ENCODE results near the gene BTRC. TPM values are rescaled to one million over a fixed set of nuclear protein-coding genes. Genes with fewer than 3 reads are reported as not detected.

The BTRC gene
- total RNA-seq, 3 donors from 2014 or later (not counting 1 experiment from before 2014, with no cell fraction given) = 13.5 to 22.8 (median 15.2) TPM

DNA sequence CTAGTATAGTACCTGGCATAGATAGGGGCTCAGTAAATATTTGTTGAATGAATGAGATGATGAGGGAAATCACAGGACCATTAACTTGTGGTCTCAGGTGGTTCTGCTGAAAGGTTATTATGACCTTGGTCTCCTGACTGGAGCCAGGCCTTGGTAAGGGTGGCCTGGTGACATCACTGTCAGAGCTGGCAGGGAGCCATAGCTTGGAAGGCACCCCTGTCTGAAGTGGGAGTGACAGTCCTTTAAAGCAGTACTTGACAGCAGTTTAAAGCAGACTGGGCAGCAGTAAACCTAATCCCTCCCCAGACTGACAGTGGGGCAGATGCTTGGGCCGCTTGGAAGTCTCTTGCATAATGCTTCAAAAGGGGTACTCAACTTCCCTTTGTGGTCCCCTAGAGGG, 247.6 kb downstream of the BTRC start:
- Mint-ChIP-seq H3K36me3 (no peaks in the 10 kb centered on the region), H3K27me3 (ENCODE audit: low read depth in 2 of 2) (no peaks in the 10 kb centered on the region), H3K27ac (no peak overlapping the region), H3K9me3 (no peaks in the 10 kb centered on the region), H3K4me1 (no peaks in the 10 kb centered on the region), H3K4me3 (no peak overlapping the region)
- TF ChIP-seq, protein P1, sequence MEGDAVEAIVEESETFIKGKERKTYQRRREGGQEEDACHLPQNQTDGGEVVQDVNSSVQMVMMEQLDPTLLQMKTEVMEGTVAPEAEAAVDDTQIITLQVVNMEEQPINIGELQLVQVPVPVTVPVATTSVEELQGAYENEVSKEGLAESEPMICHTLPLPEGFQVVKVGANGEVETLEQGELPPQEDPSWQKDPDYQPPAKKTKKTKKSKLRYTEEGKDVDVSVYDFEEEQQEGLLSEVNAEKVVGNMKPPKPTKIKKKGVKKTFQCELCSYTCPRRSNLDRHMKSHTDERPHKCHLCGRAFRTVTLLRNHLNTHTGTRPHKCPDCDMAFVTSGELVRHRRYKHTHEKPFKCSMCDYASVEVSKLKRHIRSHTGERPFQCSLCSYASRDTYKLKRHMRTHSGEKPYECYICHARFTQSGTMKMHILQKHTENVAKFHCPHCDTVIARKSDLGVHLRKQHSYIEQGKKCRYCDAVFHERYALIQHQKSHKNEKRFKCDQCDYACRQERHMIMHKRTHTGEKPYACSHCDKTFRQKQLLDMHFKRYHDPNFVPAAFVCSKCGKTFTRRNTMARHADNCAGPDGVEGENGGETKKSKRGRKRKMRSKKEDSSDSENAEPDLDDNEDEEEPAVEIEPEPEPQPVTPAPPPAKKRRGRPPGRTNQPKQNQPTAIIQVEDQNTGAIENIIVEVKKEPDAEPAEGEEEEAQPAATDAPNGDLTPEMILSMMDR (IDR thresholded peaks at IDR 0.05) = no peak
- ATAC-seq = no peak
- intact Hi-C loops (cut with micrococcal nuclease) = no loop called here
- Histone ChIP-seq H3K4me1 (ENCODE audit: control insufficient read depth, insufficient read depth, low read length) (no peaks in the 10 kb centered on the region), H3K36me3 (ENCODE audit: control insufficient read depth, insufficient read depth, low read length) (peaks cover 2% of the 10 kb centered on the region), H3K9me3 (ENCODE audit: control insufficient read depth, insufficient read depth, low read length) (no peaks in the 10 kb centered on the region), H3K27me3 (ENCODE audit: control insufficient read depth, insufficient read depth, low read length) (no peaks in the 10 kb centered on the region), H3K4me3 (ENCODE audit: low read length) (no peak overlapping the region), H3K27ac (ENCODE audit: low read length) (no peak overlapping the region)
- WGBS (ENCODE audit: insufficient coverage) = 92% methylated on average over 1 of the region's 1 CpG
- DNase-seq = no peak

GRCh38 chr10:101602761-101603398, 248.9 kb downstream of the BTRC start:
- H3K27me3 Mint-ChIP-seq (ENCODE audit: low read depth in 2 of 2) = no peaks in the 10 kb centered on the region
- no peak overlapping the region for H3K27ac Mint-ChIP-seq
- Histone ChIP-seq H3K36me3 (ENCODE audit: control insufficient read depth, insufficient read depth, low read length) (peaks cover 4% of the 10 kb centered on the region), H3K27ac (ENCODE audit: low read length) (no peak overlapping the region), H3K4me3 (ENCODE audit: low read length) (no peak overlapping the region), H3K4me1 (ENCODE audit: control insufficient read depth, insufficient read depth, low read length) (no peaks in the 10 kb centered on the region), H3K9me3 (ENCODE audit: control insufficient read depth, insufficient read depth, low read length) (no peaks in the 10 kb centered on the region), H3K27me3 (ENCODE audit: control insufficient read depth, insufficient read depth, low read length) (no peaks in the 10 kb centered on the region)
- no peaks in the 10 kb centered on the region for H3K4me1 Mint-ChIP-seq
- intact Hi-C loops (cut with micrococcal nuclease) = loop anchor here (2.0 kb wide), 1 partner anchor 178 kb away; no protein-coding TSS in a partner anchor
- no peaks in the 10 kb centered on the region for H3K9me3 Mint-ChIP-seq
- WGBS (ENCODE audit: insufficient coverage) = 66% methylated on average over 6 of the region's 6 CpGs
- no peak overlapping the region for H3K4me3 Mint-ChIP-seq
- DNase-seq (peak; percentile 40 to 71), ATAC-seq (peak; percentile 67 to 77 (median 69))
- H3K36me3 Mint-ChIP-seq = no peaks in the 10 kb centered on the region
- TF ChIP-seq, protein P1 (IDR thresholded peaks at IDR 0.05) = peak; percentile 63

Other genes starting within 250 kb of the BTRC start
- gene TLX1, start 222.9 kb upstream of the BTRC start, total RNA-seq = not detected
- not detected for gene LBX1, start 124.7 kb upstream of the BTRC start, total RNA-seq
- 10 to 100 TPM; 22.8 to 31.4 (median 26.1) TPM for gene POLL, start 234.1 kb downstream of the BTRC start, total RNA-seq
- 1 to 10 TPM in 1 of 3 donors, under 1 TPM in 2; 0.72 to 1.0 (median 0.83) TPM for gene DPCD, start 234.2 kb downstream of the BTRC start, total RNA-seq

Measured in natural killer cell (primary cell).